Measurements from ENCODE around the gene KDM4C.

GRCh38 chr9:7223981-7224380, 466.2 kb downstream of the KDM4C start:
- no peak for TF ChIP-seq CTCF (IDR thresholded peaks at IDR 0.05)
- TF ChIP-seq POLR2A (IDR thresholded peaks at IDR 0.05), result no peak

Data from heart left ventricle (tissue), 13 donors.